PC-9 (cell line): ENCODE results near the gene HSPA1B.

Source experiments
- CTCF ChIP-seq: fragments of 200-600 bp; sonication (generic); conservative IDR thresholded peaks from 2 replicates; pipeline ENCODE4 v1.6.1; 2017; ENCODE audit warnings: mixed run types, antibody characterized with exemption, mild to moderate bottlenecking, moderate library complexity
- EZH2 ChIP-seq: fragments of 200-600 bp; sonication (generic); IDR thresholded peaks from 2 replicates; pipeline ENCODE4 v1.8.0; 2017; ENCODE audit warnings: antibody characterized with exemption, low read depth

- TF ChIP-seq CTCF, result peak; percentile 69
- no peak for TF ChIP-seq EZH2
Observed at GRCh38 chr6:31829633-31830283, 2.2 kb downstream of the HSPA1B start.
